A549 (cell line): ENCODE data around the gene PCGF6. TPM values are rescaled to one million over a fixed set of nuclear protein-coding genes. Genes with fewer than 3 reads are reported as not detected.

Experiments
- ATAC-seq, 2 experiments: fragments of 200-7000 bp in 1 of 2; fragments of >200 bp in 1 of 2; cut with Nextera tagmentation in 1 of 2; cut with Tn5 transposase in 1 of 2; 3 replicates each; pipeline versions ENCODE4 v1.8.0 to v1.9.1; 2018 to 2020; ENCODE audit warnings: mild to moderate bottlenecking in 1 of 2, moderate library complexity in 1 of 2
- CTCF ChIA-PET: fragments of 300-600 bp; sonication (Branson Sonifier 250); formaldehyde crosslinking; extraction: SDS; loops from one replicate; lab custom pipeline; 2021; ENCODE audit warnings: antibody characterized with exemption, inconsistent platforms; lab: Yijun Ruan, JAX
- POLR2A ChIA-PET: fragments of 350-600 bp; formaldehyde crosslinking; extraction: SDS; loops from one replicate; lab custom pipeline; 2021; ENCODE audit warnings: antibody characterized with exemption, inconsistent platforms; lab: Yijun Ruan, JAX
- DNase-seq, 2 experiments: peaks; one replicate each; pipeline versions ENCODE4 v3.0.0 to v3.0.0-alpha.2; 2011 to 2016; ENCODE audit warnings: low read depth in 1 of 2, low spot score in 1 of 2
- FAIRE-seq: peaks from 2 replicates; lab custom pipeline; 2011; peaks lifted over from hg19 to GRCh38; lab: Jason Lieb, UNC
- H3K27ac ChIP-seq, 2 experiments: fragments of >200 bp; sonication (Bioruptor Twin); formaldehyde crosslinking; 3 replicates each; pipeline ENCODE4 v1.5.1; 2016 to 2017
- H3K4me1 ChIP-seq: fragments of >200 bp; sonication (Bioruptor Twin); formaldehyde crosslinking; 3 replicates; pipeline ENCODE4 v1.6.1; 2016
- H3K4me2 ChIP-seq: fragments of >200 bp; sonication (Bioruptor Twin); formaldehyde crosslinking; 3 replicates; pipeline ENCODE4 v1.6.1; 2016
- H3K4me3 ChIP-seq: fragments of >200 bp; sonication (Bioruptor Twin); formaldehyde crosslinking; 3 replicates; pipeline ENCODE4 v1.5.1; 2016
- H3K9me3 ChIP-seq: fragments of >200 bp; sonication (Bioruptor Twin); formaldehyde crosslinking; 3 replicates; pipeline ENCODE4 v1.6.1; 2016
- BHLHE40 ChIP-seq: IDR thresholded peaks from 2 replicates; pipeline ENCODE4 v1.6.1; 2012; ENCODE audit warnings: low read depth, low read length, inconsistent platforms
- CEBPB ChIP-seq, 2 experiments: fragments of >200 bp in 1 of 2; sonication (Bioruptor Twin) in 1 of 2; formaldehyde crosslinking in 1 of 2; IDR thresholded peaks; 2 replicates each; pipeline ENCODE4 v1.6.1; 2012 to 2016
- EHF ChIP-seq: fragments of 250-450 bp; sonication (Bioruptor Pico); IDR thresholded peaks from 2 replicates; pipeline ENCODE4 v1.5.0; 2020; ENCODE audit warnings: mild to moderate bottlenecking
- EHMT2 ChIP-seq: fragments of 200-600 bp; sonication (generic); IDR thresholded peaks from 2 replicates; pipeline ENCODE4 v1.6.1; 2016; ENCODE audit warnings: antibody characterized with exemption, low read depth, mild to moderate bottlenecking, moderate library complexity
- ESRRA ChIP-seq: fragments of 150-350 bp; IDR thresholded peaks from 2 replicates; pipeline ENCODE4 v1.6.1; 2014; ENCODE audit warnings: mild to moderate bottlenecking, low read length, borderline replicate concordance
- FOSL2 ChIP-seq, 2 experiments: fragments of 450-650 bp in 1 of 2; fragments of >200 bp in 1 of 2; sonication (Bioruptor Twin) in 1 of 2; formaldehyde crosslinking; IDR thresholded peaks; 2 replicates each; pipeline versions ENCODE4 v1.5.0 to v1.6.1; 2016 to 2020; ENCODE audit warnings: mild to moderate bottlenecking in 1 of 2, moderate library complexity in 1 of 2
- GATA3 ChIP-seq: IDR thresholded peaks from 2 replicates; pipeline ENCODE4 v1.6.1; 2012; ENCODE audit warnings: borderline replicate concordance
- HOXA7 ChIP-seq: fragments of 250-450 bp; sonication (Bioruptor Pico); IDR thresholded peaks from 2 replicates; pipeline ENCODE4 v1.5.0; 2020; ENCODE audit warnings: mild to moderate bottlenecking, moderate library complexity
- JUNB ChIP-seq: fragments of >200 bp; sonication (Bioruptor Twin); formaldehyde crosslinking; IDR thresholded peaks from 2 replicates; pipeline ENCODE4 v1.6.1; 2016
- MAFK ChIP-seq: fragments of 450-650 bp; IDR thresholded peaks from 2 replicates; pipeline ENCODE4 v1.6.1; 2014; ENCODE audit not compliant: partially characterized antibody
- MAZ ChIP-seq: fragments of 150-350 bp; IDR thresholded peaks from 2 replicates; pipeline ENCODE4 v1.6.1; 2014; ENCODE audit warnings: antibody characterized with exemption, low read depth, low read length, borderline replicate concordance
- NFE2L2 ChIP-seq: fragments of 150-350 bp; conservative IDR thresholded peaks from 2 replicates; pipeline ENCODE4 v1.6.1; 2014; ENCODE audit warnings: low read length
- NR3C1 ChIP-seq: fragments of >200 bp; sonication (Bioruptor Twin); formaldehyde crosslinking; IDR thresholded peaks from 3 replicates; pipeline ENCODE4 v1.6.1; 2017
- POLR2AphosphoS2 ChIP-seq: conservative IDR thresholded peaks from 2 replicates; pipeline ENCODE4 v1.6.1; 2012; ENCODE audit warnings: low read length, improper control_type of control experiment, inconsistent platforms
- RFX5 ChIP-seq: fragments of 450-650 bp; IDR thresholded peaks from 2 replicates; pipeline ENCODE4 v1.7.1; 2014; ENCODE audit warnings: antibody characterized with exemption, mild to moderate bottlenecking, moderate library complexity
- SREBF2 ChIP-seq: fragments of 450-650 bp; IDR thresholded peaks from 2 replicates; pipeline ENCODE4 v1.6.1; 2014; ENCODE audit warnings: mild to moderate bottlenecking, moderate library complexity
- TFCP2L1 ChIP-seq: fragments of 250-450 bp; sonication (Bioruptor Pico); IDR thresholded peaks from 2 replicates; pipeline ENCODE4 v1.5.0; 2021; ENCODE audit warnings: mild to moderate bottlenecking
- ZFP36 ChIP-seq: fragments of 450-650 bp; IDR thresholded peaks from 2 replicates; pipeline ENCODE4 v1.6.1; 2014; ENCODE audit warnings: borderline replicate concordance; ENCODE audit not compliant: partially characterized antibody
- WGBS: methylation state at CpG from one replicate; pipeline ENCODE4 v1.1.6; 2017; ENCODE audit errors: missing lambda C conversion rate; 5-methylcytosine and 5-hydroxymethylcytosine counted together
- polyA plus RNA-seq, 4 experiments: library from polyadenylated mRNA; depleted of rRNA in 3 of 4; stranded (reverse); fragments of >200 nt; fragmentation: RNase III in 1 of 4; extraction: RNeasy Plus Mini Kit Qiagen cat#74134 plus additional on column Dnase treatment in 1 of 4; gene quantifications; 2 replicates in 3 of 4; 3 replicates in 1 of 4; pipeline ENCODE4 v1.2.3, GENCODE V29; 2011 to 2017
- TF ChIP-seq, protein P1 (sequence below): fragments of 200-600 bp; sonication (generic); IDR thresholded peaks from 2 replicates; pipeline ENCODE4 v1.6.1; 2016; ENCODE audit warnings: antibody characterized with exemption, mild to moderate bottlenecking, moderate library complexity
- TF ChIP-seq, protein P2 (sequence below): fragments of 250-450 bp; sonication (Bioruptor Pico); IDR thresholded peaks from 2 replicates; pipeline ENCODE4 v1.5.0; 2021; ENCODE audit warnings: mild to moderate bottlenecking, moderate library complexity, borderline replicate concordance
- TF ChIP-seq, protein P3 (sequence below): fragments of >200 bp; sonication (Bioruptor Twin); formaldehyde crosslinking; IDR thresholded peaks from 3 replicates; pipeline ENCODE4 v1.6.1; 2016

Gene PCGF6
- polyA plus RNA-seq, 2 of the 4 experiments (the other 2 are of a cell fraction): 11.3 to 17.6 TPM

DNA sequence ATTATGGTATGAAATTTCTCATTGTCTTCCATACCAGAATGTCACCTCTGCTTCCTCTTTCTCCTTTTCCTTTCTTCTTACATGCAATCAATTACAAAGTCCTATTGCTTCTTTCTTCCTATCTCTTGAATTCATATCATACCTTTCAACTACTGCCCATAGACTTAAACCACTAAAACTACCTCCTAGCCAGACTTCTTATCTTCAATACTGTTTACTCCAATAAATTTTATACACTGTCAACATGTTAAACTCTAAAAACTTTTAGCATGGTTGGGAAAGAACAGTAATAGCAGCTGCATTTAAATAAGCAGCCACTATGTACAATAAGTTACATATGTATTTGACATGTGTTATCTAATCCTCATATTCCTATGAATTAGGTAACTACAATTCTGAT, 34.9 kb downstream of the PCGF6 start:
- Histone ChIP-seq H3K4me1 (no peaks in the 10 kb centered on the region), H3K9me3 (no peaks in the 10 kb centered on the region), H3K4me3 (no peak overlapping the region), H3K27ac (no peak overlapping the region), H3K4me2 (no peak overlapping the region)
- DNase-seq (no peak), FAIRE-seq (no peak), ATAC-seq (no peak)
- ChIA-PET CTCF (interaction anchor here (0.8 to 1.6 kb wide), 3 partner anchors 10 to 398 kb away, joined by 3 to 4 read pairs (median 4); no protein-coding TSS in a partner anchor), POLR2A (no interaction called here)
- TF ChIP-seq MAZ (no peak), POLR2AphosphoS2 (no peak)

DNA sequence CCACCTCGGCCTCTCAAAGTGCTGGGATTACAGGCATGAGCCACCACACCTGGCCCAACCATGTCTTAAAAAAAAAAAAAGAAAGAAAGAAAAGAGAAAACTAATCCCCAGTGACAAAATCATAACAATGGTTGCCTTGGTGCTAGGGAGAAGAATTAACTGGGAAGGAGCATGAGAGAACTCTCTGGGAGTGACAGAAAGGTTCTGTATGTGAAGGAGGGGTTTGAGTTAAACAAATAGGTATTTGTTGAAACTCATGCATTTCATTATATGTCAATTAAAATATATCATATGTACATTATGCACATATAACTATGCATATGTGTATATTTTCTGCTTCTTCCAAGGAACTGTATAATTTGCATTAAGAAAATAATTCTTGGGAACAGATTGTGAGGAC, 40.7 kb downstream of the PCGF6 start:
- ATAC-seq (no peak), DNase-seq (no peak), FAIRE-seq (no peak)
- CTCF ChIA-PET: no interaction called here
- TF ChIP-seq NFE2L2 (no peak), ZFP36 (no peak), ESRRA (no peak), BHLHE40 (no peak), CEBPB (IDR thresholded peaks at IDR 0.05) (no peak)
- TF ChIP-seq, protein P1, sequence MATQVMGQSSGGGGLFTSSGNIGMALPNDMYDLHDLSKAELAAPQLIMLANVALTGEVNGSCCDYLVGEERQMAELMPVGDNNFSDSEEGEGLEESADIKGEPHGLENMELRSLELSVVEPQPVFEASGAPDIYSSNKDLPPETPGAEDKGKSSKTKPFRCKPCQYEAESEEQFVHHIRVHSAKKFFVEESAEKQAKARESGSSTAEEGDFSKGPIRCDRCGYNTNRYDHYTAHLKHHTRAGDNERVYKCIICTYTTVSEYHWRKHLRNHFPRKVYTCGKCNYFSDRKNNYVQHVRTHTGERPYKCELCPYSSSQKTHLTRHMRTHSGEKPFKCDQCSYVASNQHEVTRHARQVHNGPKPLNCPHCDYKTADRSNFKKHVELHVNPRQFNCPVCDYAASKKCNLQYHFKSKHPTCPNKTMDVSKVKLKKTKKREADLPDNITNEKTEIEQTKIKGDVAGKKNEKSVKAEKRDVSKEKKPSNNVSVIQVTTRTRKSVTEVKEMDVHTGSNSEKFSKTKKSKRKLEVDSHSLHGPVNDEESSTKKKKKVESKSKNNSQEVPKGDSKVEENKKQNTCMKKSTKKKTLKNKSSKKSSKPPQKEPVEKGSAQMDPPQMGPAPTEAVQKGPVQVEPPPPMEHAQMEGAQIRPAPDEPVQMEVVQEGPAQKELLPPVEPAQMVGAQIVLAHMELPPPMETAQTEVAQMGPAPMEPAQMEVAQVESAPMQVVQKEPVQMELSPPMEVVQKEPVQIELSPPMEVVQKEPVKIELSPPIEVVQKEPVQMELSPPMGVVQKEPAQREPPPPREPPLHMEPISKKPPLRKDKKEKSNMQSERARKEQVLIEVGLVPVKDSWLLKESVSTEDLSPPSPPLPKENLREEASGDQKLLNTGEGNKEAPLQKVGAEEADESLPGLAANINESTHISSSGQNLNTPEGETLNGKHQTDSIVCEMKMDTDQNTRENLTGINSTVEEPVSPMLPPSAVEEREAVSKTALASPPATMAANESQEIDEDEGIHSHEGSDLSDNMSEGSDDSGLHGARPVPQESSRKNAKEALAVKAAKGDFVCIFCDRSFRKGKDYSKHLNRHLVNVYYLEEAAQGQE: no peak
- 95% methylated on average over 1 of the region's 1 CpG for WGBS
- Histone ChIP-seq H3K27ac (no peak overlapping the region), H3K4me1 (no peaks in the 10 kb centered on the region), H3K9me3 (no peaks in the 10 kb centered on the region), H3K4me3 (no peak overlapping the region), H3K4me2 (no peak overlapping the region)
- POLR2A ChIA-PET: no interaction called here

DNA sequence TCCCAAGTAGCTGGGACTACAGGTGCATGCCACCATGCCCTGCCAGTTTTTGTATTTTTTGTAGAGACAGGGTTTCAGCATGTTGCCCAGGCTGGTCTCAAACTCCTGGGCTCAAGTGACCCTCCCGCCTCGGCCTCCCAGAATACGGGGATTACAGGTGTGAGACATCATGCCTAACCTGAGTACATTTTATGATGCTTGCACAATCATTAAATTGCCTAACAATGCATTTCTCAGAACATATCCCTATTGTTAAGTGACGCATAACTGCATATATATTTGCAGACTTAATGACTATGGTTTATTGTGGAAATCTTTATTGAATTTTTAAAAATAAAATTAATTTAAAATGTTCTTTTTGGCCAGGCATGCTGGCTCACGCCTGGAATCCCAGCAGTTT, 43.3 kb downstream of the PCGF6 start:
- DNase-seq (no peak), FAIRE-seq (no peak)
- Histone ChIP-seq H3K27ac (no peak overlapping the region), H3K4me1 (no peaks in the 10 kb centered on the region), H3K4me2 (no peak overlapping the region), H3K4me3 (no peak overlapping the region)
- ChIA-PET CTCF (interaction anchor here (1.9 kb wide), 1 partner anchor 26 kb away, joined by 9 read pairs; no protein-coding TSS in a partner anchor), POLR2A (no interaction called here)
- TF ChIP-seq JUNB: no peak
- no peak for TF ChIP-seq HOXA7 (CRISPR knock-in tag)
- TF ChIP-seq, all 56 proteins: peak for 0
- no peak for ATAC-seq
- WGBS: 87% methylated on average over 5 of the region's 5 CpGs
- no peaks in the 10 kb centered on the region for H3K9me3 ChIP-seq

DNA sequence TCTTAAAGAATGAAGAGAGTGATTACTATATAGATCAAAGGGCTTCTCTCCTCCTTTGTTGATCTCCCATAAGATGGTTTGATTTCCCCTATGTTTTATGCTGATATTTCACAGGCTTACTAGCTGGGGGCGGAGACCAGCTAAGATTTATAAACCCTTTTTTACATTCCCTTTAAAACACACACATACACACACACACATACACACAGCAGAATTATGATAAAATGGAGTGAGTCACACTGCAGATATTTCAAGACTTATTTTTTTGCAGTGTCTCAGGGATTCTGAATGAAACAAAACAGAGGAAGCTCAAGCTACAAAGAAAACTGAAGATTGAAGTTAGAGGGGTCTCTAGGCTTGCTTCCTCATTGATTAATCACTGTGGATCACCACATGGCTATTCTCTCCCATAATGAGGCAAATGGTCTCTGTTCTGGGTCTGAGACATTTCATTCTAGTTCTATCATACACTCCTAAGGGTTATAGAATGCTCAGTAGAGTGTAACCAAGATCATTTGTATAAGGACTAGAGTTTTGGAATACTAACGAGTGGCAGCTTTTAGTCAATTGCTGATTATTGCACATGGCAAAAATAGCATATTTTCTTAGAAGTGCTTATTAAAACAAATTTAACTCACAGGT, 55.4 kb downstream of the PCGF6 start:
- H3K4me2 ChIP-seq: no peak overlapping the region
- FAIRE-seq (no peak), ATAC-seq (peak; percentile 52 to 62; a peak in 5 of 6 replicates)

DNA sequence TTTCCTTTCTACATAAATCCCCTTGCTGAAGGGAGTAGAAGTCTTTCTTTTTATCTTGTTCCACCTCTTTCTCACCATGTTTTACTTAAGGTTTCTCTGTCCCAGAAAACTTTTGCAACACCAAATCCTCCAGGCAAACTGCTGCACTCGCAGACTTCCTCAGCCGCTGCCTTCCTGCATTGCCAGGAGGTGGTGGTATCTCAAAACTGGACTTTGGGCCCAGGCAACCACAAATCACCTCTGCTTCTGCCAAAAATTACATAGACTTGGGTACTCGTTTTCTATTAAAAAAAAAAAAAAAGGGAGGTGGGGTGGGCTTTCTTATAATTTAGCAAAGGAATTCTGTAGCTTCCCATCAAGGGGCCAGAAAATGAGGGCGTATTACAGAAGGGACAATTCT, 59.4 kb downstream of the PCGF6 start:
- H3K4me1 ChIP-seq: peaks cover 7% of the 10 kb centered on the region
- no peak overlapping the region for H3K4me3 ChIP-seq
- H3K9me3 ChIP-seq: no peaks in the 10 kb centered on the region
- ATAC-seq (no peak), FAIRE-seq (no peak), DNase-seq (no peak)
- POLR2A ChIA-PET: no interaction called here
- CTCF ChIA-PET: interaction anchor here (0.7 to 1.4 kb wide), 3 partner anchors 12 to 394 kb away, joined by 3 to 4 read pairs (median 4); no protein-coding TSS in a partner anchor
- WGBS: 70% methylated on average over 4 of the region's 4 CpGs
- no peak overlapping the region for H3K4me2 ChIP-seq
- no peak overlapping the region for H3K27ac ChIP-seq
- TF ChIP-seq TFCP2L1: no peak
- TF ChIP-seq GATA3: no peak
- TF ChIP-seq, protein P2, sequence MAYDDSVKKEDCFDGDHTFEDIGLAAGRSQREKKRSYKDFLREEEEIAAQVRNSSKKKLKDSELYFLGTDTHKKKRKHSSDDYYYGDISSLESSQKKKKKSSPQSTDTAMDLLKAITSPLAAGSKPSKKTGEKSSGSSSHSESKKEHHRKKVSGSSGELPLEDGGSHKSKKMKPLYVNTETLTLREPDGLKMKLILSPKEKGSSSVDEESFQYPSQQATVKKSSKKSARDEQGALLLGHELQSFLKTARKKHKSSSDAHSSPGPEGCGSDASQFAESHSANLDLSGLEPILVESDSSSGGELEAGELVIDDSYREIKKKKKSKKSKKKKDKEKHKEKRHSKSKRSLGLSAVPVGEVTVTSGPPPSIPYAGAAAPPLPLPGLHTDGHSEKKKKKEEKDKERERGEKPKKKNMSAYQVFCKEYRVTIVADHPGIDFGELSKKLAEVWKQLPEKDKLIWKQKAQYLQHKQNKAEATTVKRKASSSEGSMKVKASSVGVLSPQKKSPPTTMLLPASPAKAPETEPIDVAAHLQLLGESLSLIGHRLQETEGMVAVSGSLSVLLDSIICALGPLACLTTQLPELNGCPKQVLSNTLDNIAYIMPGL (CRISPR knock-in tag): no peak
- TF ChIP-seq RFX5: no peak
- TF ChIP-seq, protein P3, sequence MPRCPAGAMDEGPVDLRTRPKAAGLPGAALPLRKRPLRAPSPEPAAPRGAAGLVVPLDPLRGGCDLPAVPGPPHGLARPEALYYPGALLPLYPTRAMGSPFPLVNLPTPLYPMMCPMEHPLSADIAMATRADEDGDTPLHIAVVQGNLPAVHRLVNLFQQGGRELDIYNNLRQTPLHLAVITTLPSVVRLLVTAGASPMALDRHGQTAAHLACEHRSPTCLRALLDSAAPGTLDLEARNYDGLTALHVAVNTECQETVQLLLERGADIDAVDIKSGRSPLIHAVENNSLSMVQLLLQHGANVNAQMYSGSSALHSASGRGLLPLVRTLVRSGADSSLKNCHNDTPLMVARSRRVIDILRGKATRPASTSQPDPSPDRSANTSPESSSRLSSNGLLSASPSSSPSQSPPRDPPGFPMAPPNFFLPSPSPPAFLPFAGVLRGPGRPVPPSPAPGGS: no peak
- no peak for TF ChIP-seq NR3C1
- no peak for TF ChIP-seq SREBF2
- TF ChIP-seq POLR2AphosphoS2: no peak
- TF ChIP-seq MAFK: no peak
- TF ChIP-seq MAZ: no peak
- no peak for TF ChIP-seq ZFP36
- no peak for TF ChIP-seq EHMT2

More for the DNA sequence above, 55.4 kb downstream of the PCGF6 start:
- TF ChIP-seq FOSL2 (IDR thresholded peaks at IDR 0.05) (no peak; the same call in 1 of the 2 replicates), FOSL2 (CRISPR knock-in tag; IDR thresholded peaks at IDR 0.05) (peak; percentile 56), EHF (no peak)
- peak in 1 of 2 experiments; percentile 15 for DNase-seq
- CTCF ChIA-PET: interaction anchor here (0.9 to 1.6 kb wide), 2 partner anchors 19 to 403 kb away, joined by 3 to 5 read pairs; partner anchors contain the start of gene INA
- Histone ChIP-seq H3K27ac (no peak overlapping the region), H3K4me3 (no peak overlapping the region), H3K4me1 (peaks cover 7% of the 10 kb centered on the region), H3K9me3 (no peaks in the 10 kb centered on the region)
- POLR2A ChIA-PET: interaction anchor here (0.6 to 0.7 kb wide), 3 partner anchors 41 to 152 kb away, joined by 3 to 6 read pairs (median 6); no protein-coding TSS in a partner anchor
- WGBS: 61% methylated on average over 2 of the region's 2 CpGs
